Lung (tissue), 16 donors: ENCODE results near the gene DUSP16. TPM values are rescaled to one million over a fixed set of nuclear protein-coding genes. Genes with fewer than 3 reads are reported as not detected.

Experiments used
- ATAC-seq: fragments of 200-7000 bp; cut with Tn5 transposase; one replicate; pipeline ENCODE4 v1.9.1; 2020; ENCODE audit warnings: moderate number of reproducible peaks; ENCODE audit not compliant: insufficient read depth, low FRiP score
- DNase-seq, 3 donors: peaks; one replicate each; pipeline ENCODE4 v3.0.0-alpha.2; 2013 to 2017
- H3K27ac ChIP-seq, 2 donors: one replicate each; pipeline ENCODE4 v1.5.1; 2013; ENCODE audit warnings: mild to moderate bottlenecking in 2 of 2, moderate library complexity in 2 of 2, control low read depth in 1 of 2, inconsistent platforms in 1 of 2, low read depth in 1 of 2, low read length in 1 of 2
- H3K27me3 ChIP-seq, 3 donors: one replicate each; pipeline ENCODE4 v1.5.1; 2013; ENCODE audit warnings: low read length in 2 of 3; ENCODE audit not compliant: control insufficient read depth in 3 of 3, insufficient read depth in 3 of 3
- H3K36me3 ChIP-seq, 4 donors: one replicate each; pipeline ENCODE4 v1.5.1; 2013; ENCODE audit warnings: low read length in 4 of 4, mild to moderate bottlenecking in 1 of 4, moderate library complexity in 1 of 4; ENCODE audit not compliant: control insufficient read depth in 4 of 4, insufficient read depth in 4 of 4
- H3K4me1 ChIP-seq, 5 donors: one replicate each; pipeline ENCODE4 v1.5.1; 2013; ENCODE audit warnings: low read length in 5 of 5, mild to moderate bottlenecking in 2 of 5, moderate library complexity in 1 of 5; ENCODE audit not compliant: control insufficient read depth in 5 of 5, insufficient read depth in 5 of 5
- H3K4me3 ChIP-seq: one replicate; pipeline ENCODE4 v1.5.1; 2013; ENCODE audit warnings: mild to moderate bottlenecking, control low read depth, moderate library complexity
- H3K9ac ChIP-seq, 2 donors: one replicate each; pipeline ENCODE4 v1.5.1; 2013; ENCODE audit warnings: low read length in 2 of 2, control low read depth in 1 of 2; ENCODE audit not compliant: insufficient read depth in 1 of 2
- H3K9me3 ChIP-seq, 4 donors: one replicate each; pipeline ENCODE4 v1.5.1; 2013; ENCODE audit warnings: low read length in 3 of 4, mild to moderate bottlenecking in 1 of 4, moderate library complexity in 1 of 4; ENCODE audit not compliant: control insufficient read depth in 4 of 4, insufficient read depth in 3 of 4
- CTCF ChIP-seq: IDR thresholded peaks from 2 replicates; pipeline ENCODE4 v1.5.1; 2012; ENCODE audit warnings: mild to moderate bottlenecking; ENCODE audit errors: control extremely low read depth, extremely low read depth
- WGBS, 2 donors: extraction: QIAGEN DNeasy Blood & Tissue Kit; methylation state at CpG; one replicate each; pipeline ENCODE4 v1.1.7; 2013; 5-methylcytosine and 5-hydroxymethylcytosine counted together
- long read RNA-seq, 5 donors: transcript quantifications; one replicate each; lab custom pipeline, GENCODE V29; 2026
- polyA plus RNA-seq, 2 donors: library from polyadenylated mRNA; stranded (reverse); fragments of 200-250 nt; gene quantifications; one replicate each; pipeline ENCODE4 v1.2.1, GENCODE V29; 2013
- total RNA-seq, 2 donors: library from RNA; depleted of rRNA in 1 of 2; stranded (reverse); fragments of >200 nt in 1 of 2; gene quantifications; one replicate each; pipeline ENCODE4 v1.2.1, GENCODE V29; 2014 to 2021
- donor health status: control.
- donor health status: control.
- donor health status: Bipolar disorder and iron deficiency.
- donor health status: healthy.
- donor health status: DM: yes; HTN: yes; CAD: no.

The DUSP16 gene
- total RNA-seq (10 to 100 TPM; 27.6 to 40.0 TPM), polyA plus RNA-seq (10 to 100 TPM; 11.1 to 24.1 TPM)
- long read RNA-seq, donor 1, full-length matches to known transcripts: 3 of 17 reads
- long read RNA-seq, donor 1, partial matches to known transcripts: 14 of 17 reads
- long read RNA-seq, donor 1, other reads (novel, unspliced or antisense): 0 of 17 reads
- long read RNA-seq, donor 2, full-length matches to known transcripts: 1 of 6 reads
- long read RNA-seq, donor 2, partial matches to known transcripts: 5 of 6 reads
- long read RNA-seq, donor 2, other reads (novel, unspliced or antisense): 0 of 6 reads
- long read RNA-seq, donor 3, full-length matches to known transcripts: 2 of 9 reads
- long read RNA-seq, donor 3, partial matches to known transcripts: 7 of 9 reads
- long read RNA-seq, donor 3, other reads (novel, unspliced or antisense): 0 of 9 reads
- long read RNA-seq, donor 4: 0 reads
- long read RNA-seq, donor 5, full-length matches to known transcripts: 3 of 24 reads
- long read RNA-seq, donor 5, partial matches to known transcripts: 21 of 24 reads
- long read RNA-seq, donor 5, other reads (novel, unspliced or antisense): 0 of 24 reads

- peak; percentile 95 to 99 (median 98) for DNase-seq
- Histone ChIP-seq H3K27ac (peak within 1 kb of the TSS; percentile 99 to 100), H3K4me1 (peaks cover 0 to 25% (median 6%) of the 10 kb centered on the region in 5 donors), H3K9ac (peak within 1 kb of the TSS; percentile 82 to 98), H3K9me3 (no peaks in the 10 kb centered on the region), H3K4me3 (peak within 1 kb of the TSS; percentile 82), H3K27me3 (no peaks in the 10 kb centered on the region), H3K36me3 (no peaks in the 10 kb centered on the region)
- 0% methylated on average over 53 to 57 of the region's 59 CpGs for WGBS, 2 donors
- no peak for TF ChIP-seq CTCF
- peak; percentile 92 for ATAC-seq
Observed at GRCh38 chr12:12562585-12563261, at the start of gene DUSP16. Gene DUSP16 (minus strand): TSS chr12:12562863. CDS start chr12:12521098, 41,765 bp downstream.

GRCh38 chr12:12612358-12612757, 49.7 kb upstream of the DUSP16 start:
- peaks cover 0 to 13% (median 2%) of the 10 kb centered on the region in 5 donors for H3K4me1 ChIP-seq
- no peaks in the 10 kb centered on the region for H3K9me3 ChIP-seq
- H3K4me3 ChIP-seq: peak overlapping the region; percentile 53
- peaks cover 0 to 2% (median 0%) of the 10 kb centered on the region in 4 donors for H3K36me3 ChIP-seq
- H3K27ac ChIP-seq: peak overlapping the region; percentile 85 to 88
- TF ChIP-seq CTCF: no peak
- peak in 2 of 3 donors; percentile 70 to 73 for DNase-seq
- 0 to 1% methylated on average over 7 of the region's 7 CpGs for WGBS, 2 donors
- peak overlapping the region; percentile 64 to 82 for H3K9ac ChIP-seq
- no peak for ATAC-seq
- H3K27me3 ChIP-seq: no peaks in the 10 kb centered on the region

GRCh38 chr12:12611512-12612306, 49.0 kb upstream of the DUSP16 start, which contains the start of gene CREBL2:
Gene CREBL2 (plus strand): TSS chr12:12611876. CDS start chr12:12612173, 297 bp downstream.
- peak; percentile 94 for ATAC-seq
- H3K27ac ChIP-seq: peak within 1 kb of the TSS; percentile 85 to 89
- peaks cover 0 to 13% (median 2%) of the 10 kb centered on the region in 5 donors for H3K4me1 ChIP-seq
- no peaks in the 10 kb centered on the region for H3K27me3 ChIP-seq
- 0 to 1% methylated on average over 46 to 51 of the region's 51 CpGs for WGBS, 2 donors
- TF ChIP-seq CTCF: no peak
- H3K9me3 ChIP-seq: no peaks in the 10 kb centered on the region
- peak; percentile 97 to 99 (median 98) for DNase-seq
- H3K4me3 ChIP-seq: peak within 1 kb of the TSS; percentile 53
- peaks cover 0 to 2% (median 0%) of the 10 kb centered on the region in 4 donors for H3K36me3 ChIP-seq
- H3K9ac ChIP-seq: peak within 1 kb of the TSS; percentile 64 to 82
